ENCODE data around the gene ZC3H8.

ZC3H8 gene

GRCh38 chr2:112194482-112194881 is 60.4 kb downstream of the ZC3H8 start:
- DNase-seq = no peak

DNA sequence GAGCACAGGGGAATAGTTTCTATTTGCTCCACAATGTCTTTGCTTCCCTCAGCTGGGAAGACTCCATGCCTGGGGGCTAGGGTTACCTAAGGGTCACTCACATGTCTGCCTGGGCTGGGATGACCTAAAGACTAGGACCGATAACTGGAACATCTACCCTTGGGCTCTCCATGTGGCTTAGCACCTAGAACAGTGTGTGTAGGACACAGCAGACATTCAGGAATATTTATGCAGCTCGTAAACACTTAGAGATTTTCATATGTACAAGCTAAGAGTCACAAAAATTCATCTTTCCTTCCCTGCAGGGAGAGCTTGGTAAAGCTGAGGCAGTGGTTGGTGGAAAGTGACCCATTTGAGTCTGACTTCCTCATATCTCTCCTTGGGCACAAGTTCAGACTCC is 60.8 kb downstream of the ZC3H8 start:
- no peak for DNase-seq

DNA sequence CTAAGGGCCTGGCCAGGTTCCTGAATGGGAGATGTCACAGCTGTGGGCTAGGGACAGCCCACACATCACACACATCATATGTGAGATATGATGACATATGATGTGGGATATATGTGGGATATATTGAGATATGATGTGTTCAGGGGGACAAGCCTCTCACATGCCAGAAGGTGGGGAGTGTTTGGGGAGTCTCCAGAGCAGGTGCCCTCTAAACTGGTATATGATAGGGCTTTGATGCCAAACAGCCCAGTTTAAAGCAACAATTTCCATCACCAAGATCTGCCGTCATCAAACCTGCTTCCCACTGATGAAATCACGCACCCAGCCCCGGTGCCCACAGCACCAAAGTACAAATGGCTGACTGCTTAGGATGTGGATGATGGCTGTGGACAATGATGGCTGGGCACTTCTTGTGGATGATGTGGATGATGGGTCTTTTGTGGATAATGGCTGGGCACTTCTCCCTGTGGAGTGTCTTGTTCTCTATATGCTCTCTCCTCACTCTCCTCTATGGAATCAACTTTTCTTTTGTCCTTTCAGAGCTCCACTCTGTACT is 65.8 kb downstream of the ZC3H8 start:
- no peak for DNase-seq

DNA sequence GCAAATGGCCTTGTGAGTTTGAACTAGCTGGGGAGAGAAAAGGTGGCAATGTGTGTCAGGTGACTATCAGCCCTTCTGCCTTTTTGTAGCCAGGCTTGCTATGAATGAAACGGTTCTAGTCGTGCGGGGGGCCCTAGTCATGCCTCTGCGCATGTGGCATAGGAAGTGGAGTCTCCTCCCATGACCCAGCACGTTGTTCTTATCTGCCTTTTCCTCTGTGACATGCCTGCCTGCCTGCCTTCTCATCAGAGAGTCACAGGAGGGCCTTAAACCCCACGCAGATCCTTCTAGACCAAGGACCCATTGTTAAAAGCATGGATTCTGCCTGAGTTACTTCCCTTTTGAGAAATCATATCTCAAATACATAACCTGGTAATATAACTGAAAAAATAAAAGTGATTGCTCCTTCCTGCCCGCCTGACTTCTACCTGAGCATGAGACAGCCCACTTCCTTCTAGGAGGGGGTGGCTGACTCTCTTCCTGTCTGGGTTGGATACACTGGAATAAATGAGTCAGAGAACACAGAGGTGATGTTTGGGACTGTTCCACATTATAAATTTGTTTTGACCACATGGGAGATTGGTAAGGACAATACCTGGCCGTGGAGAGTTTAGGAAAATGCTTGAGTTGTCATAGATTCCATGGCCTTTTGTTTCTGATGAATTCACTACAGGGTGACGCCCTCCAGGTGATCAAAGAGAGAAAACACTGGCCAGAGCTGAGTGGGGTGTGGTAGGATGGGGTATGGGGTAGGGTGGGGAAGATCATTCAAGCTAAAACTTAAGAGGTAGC is 66.8 kb downstream of the ZC3H8 start:
- DNase-seq = no peak

DNA sequence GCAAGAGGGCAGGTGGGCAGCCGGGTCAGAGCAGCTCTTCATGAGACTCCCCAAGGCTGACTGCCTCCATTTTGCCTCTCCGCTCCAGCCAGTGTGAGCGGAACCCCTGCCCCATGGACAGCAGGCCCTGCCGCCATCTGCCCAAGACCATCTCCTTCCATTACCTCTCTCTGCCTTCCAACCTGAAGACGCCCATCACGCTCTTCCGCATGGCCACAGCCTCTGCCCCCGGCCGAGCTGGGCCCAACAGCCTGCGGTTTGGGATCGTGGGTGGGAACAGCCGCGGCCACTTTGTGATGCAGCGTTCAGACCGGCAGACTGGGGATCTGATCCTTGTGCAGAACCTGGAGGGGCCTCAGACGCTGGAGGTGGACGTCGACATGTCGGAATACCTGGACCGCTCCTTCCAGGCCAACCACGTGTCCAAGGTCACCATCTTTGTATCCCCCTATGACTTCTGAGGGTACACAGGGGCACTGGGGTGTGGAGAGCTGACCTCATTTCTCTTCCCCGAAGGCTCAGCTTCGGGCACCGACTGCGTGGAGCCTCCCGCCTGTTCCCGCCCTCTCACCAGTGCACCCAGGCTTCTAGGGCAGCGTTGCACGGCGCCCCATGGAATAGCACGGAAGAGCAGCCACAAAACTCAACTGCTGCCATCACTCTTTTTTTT is 67.7 kb downstream of the ZC3H8 start:
- no peak for DNase-seq

- no peak for DNase-seq
Measured at GRCh38 chr2:112185131-112185530, 69.7 kb downstream of the ZC3H8 start.

GRCh38 chr2:112184121-112184520 is 70.7 kb downstream of the ZC3H8 start:
- no peak for DNase-seq

DNA sequence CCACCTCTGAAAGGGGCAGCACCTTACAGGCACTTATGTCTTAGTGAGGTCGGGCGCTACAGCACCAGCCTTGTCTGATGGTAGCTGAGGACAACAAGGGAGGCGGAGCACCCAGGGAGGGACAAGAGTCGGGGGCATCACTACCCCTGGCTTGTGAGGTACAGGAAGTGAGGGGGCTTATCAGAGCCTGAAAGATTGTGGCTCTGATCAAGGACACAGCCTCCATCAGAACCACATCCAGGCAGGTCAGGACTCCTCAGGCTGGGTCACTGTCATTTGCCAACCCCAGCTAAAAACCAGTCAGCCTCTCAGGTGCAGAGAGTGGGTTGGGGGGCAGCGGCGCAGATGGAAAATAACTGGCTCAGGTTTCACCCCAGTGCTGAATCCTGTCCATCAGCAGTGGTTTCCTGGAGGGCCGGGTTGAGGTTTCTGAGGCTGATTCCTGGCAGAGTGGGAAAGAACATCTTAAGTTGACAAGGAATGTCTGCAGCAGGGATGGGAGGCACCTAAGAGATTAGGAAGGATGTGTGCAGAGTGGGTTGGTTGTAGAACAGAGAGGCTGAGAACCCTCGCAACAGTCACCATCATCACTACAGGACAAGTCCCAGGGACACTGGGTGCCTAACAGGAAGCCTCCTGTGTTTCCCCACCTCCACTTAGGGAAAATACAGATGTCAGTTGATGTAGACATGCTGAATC is 71.4 kb downstream of the ZC3H8 start:
- DNase-seq = no peak

DNA sequence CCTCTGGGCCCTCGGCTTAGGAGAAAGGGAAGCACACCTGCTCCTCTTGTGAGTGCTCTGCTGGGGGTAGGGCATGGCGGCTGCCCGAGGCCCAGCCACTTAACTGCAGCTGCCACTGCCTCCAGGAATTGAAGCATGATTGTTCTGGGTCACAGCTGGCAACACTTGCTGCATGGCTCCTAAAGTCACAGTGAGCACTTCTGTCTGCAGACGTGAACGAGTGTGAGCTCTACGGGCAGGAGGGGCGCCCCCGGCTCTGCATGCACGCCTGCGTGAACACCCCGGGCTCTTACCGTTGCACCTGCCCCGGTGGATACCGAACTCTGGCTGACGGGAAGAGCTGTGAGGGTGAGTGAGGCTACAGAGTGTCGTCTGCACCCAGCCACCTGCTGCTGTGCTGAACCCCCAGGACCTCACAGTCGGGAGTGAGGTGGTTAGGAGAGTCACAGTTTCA is 72.2 kb downstream of the ZC3H8 start:
- peak; percentile 72 for DNase-seq

DNA sequence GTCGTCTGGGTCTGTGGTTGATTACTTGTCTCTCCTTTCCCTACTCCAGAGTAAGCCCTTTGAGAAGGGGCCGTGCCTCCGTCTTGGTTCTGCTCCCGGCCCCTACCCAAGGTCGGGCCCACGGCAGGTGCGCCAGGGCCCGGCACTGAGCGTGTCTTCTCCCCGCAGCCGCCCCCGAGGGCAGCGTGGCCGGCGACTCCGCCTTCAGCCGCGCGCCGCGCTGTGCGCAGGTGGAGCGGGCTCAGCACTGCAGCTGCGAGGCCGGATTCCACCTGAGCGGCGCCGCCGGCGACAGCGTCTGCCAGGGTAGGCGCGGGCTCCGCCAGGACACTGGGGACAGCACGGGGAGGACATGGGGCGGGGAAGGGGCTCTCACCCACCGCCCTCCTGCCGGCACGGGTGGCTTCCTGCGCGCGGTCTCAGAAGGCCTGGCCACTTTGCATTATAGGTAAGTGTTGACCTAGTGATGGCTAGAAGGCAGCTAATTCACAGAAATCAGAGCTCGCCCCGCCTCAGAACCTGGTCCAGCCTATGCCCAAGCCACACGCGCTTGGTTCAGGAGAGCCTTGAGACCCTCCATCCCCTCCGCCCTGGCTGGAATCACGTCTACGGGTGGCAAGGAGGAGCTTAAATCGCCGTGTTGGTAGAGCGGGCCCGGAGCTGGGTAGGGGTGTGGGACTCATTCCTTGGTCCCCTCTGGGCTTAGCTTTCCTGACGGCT is 73.1 kb downstream of the ZC3H8 start:
- DNase-seq = peak; percentile 44

- no peak for DNase-seq
Measured at GRCh38 chr2:112175958-112176573, 78.8 kb downstream of the ZC3H8 start.

DNA sequence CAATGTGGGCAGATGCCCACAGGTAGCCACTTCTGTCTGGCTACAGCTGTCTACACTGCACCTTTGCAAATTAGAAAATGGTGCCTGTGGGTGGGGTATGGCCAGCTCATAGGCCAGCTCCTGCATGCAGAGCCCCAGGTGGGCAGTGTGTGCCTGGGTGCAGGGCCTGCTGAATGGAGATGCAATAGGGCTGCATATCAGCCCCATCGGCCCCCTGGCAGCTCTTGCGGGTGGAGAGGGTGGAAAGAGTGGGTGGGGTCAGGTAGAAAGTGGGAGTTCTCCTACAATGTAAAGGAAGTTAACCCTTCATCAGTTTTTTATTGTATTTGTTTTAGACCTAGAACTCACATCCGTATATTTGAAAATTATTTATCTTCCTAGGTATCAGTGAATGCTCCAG is 79.5 kb downstream of the ZC3H8 start:
- no peak for DNase-seq

- no peak for DNase-seq
Measured at GRCh38 chr2:112174383-112174782, 80.5 kb downstream of the ZC3H8 start.

GRCh38 chr2:112173646-112174319 is 81.1 kb downstream of the ZC3H8 start:
- DNase-seq = no peak

GRCh38 chr2:112170495-112170894 is 84.3 kb downstream of the ZC3H8 start:
- DNase-seq = no peak

DNA sequence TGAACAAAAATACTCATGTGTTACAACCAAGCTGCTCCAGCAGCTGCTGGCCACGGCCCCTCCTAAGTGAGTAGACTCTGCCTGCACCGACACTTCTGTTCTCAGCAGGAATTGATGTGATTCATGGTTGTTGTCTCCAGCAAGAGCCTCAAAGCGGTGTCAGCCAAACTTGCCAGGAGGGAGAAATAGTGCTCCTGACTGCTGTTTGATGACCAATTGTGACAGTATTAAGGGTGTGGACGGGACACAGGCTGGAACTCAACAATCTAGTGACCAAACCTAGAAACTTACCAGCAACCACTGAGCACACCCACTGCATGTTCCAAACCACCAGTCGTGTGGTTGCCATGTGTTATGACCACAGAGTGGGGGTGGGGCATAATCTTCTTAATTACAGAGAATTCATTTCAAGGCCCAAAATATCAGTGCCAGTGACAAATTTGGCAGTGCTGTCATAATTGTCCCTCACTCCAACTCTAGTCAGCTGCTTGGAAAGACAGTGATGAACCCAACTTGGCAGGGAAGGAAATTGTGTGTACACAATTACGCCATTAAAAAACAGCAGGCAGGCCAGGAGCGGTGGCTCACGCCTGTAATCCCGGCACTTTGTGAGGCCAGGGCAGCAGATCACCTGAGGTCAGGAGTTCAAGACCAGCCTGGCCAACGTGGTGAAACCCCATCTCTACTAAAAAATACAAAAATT is 86.3 kb downstream of the ZC3H8 start:
- DNase-seq = no peak

DNA sequence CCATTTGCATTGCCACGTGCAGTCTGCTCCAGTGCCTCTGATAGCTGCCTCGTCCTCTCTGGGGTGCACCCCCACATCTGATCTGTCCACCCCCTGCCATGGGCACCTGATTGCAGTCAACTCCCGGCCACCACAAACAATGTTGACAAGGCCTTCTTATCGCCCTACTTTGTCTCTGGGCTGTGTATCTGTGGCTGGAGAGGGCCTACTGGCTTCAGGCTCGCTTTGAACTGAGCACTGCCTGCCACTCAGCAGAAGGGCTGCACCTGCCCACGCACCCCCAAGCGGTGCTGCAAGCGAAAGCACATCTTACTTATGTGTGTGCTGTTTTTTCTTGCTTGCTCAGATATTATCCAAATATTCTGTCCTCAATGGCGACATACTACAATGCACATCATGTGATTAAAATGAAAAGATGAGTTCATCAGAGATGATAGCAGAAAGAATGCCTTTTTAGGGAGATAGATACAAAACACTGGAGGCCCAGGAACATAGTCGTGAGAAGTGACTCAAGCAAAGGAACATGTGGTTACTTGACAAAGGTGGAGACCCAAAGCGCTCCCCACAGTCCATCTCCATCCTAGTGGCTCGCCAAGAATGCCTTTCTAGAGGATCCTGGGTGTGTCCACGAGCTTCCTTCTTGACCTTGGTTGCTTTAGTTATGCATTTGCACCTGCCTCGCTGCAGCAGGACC is 87.9 kb downstream of the ZC3H8 start:
- no peak for DNase-seq

- no peak for DNase-seq
Measured at GRCh38 chr2:112165296-112165695, 89.5 kb downstream of the ZC3H8 start.

DNA sequence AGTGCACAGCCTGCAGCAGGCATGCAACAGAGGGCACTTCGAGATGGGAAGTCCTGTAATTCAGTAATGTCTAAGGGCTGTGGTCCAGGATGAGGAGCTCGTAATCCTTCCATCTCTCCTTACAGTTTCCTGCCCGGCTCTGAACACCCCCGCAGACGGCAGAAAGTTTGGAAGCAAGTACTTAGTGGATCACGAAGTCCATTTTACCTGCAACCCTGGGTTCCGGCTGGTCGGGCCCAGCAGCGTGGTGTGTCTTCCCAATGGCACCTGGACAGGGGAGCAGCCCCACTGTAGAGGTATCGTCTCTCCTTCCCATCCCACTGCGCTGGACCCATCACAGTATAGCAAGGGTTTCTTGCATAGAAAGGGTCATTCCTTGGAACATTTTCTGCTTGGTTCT is 90.0 kb downstream of the ZC3H8 start:
- DNase-seq = no peak

DNA sequence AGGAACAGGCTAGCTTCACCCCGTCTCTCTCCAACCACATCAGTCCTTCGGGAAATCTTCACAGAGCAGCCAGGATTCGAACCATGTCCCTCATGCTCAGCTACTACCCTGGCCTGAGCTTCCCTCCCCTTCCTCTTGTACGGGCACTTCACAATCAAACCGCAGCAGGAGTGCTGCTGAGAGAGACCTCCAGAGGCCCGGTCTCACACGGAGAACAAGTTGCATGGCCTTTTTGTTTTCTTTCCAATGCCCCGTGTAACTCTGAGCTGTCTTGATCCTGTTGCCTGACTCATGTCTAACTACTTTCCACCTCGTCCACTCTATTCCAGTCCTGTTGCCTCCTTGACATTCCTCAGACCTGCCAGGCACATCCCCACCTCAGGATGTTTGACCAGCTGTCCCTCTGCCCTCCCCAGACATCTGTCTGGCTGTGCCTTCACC is 91.3 kb downstream of the ZC3H8 start:
- no peak for DNase-seq

All from NCI-H1092 treated with DMSO at 0.1 percent for 48 hours (cell line).